Skin epidermis (tissue), 12 donors: ENCODE measurements around the gene NIPSNAP3A.
A peak's percentile ranks its signal among the peaks of the same experiment; 100 is the strongest.
"Not testable (repeated sequence)": the region's sequence is repeated elsewhere in the genome, so short reads cannot be mapped to it uniquely, and the experiment has no call there.

Experiments
- H3K27ac ChIP-seq, 21 experiments: fragments of 200-600 bp; sonication (generic) in 11 of 21; one replicate each; pipeline ENCODE4 v1.5.0; 2020; ENCODE audit warnings: mild to moderate bottlenecking in 3 of 21, inconsistent platforms in 2 of 21, moderate library complexity in 2 of 21
- H3K4me3 ChIP-seq, 7 experiments: fragments of 200-600 bp; sonication (generic) in 2 of 7; one replicate each; pipeline ENCODE4 v1.5.0; 2020; ENCODE audit warnings: inconsistent platforms in 2 of 7, mild to moderate bottlenecking in 2 of 7, moderate library complexity in 1 of 7

NIPSNAP3A gene

DNA sequence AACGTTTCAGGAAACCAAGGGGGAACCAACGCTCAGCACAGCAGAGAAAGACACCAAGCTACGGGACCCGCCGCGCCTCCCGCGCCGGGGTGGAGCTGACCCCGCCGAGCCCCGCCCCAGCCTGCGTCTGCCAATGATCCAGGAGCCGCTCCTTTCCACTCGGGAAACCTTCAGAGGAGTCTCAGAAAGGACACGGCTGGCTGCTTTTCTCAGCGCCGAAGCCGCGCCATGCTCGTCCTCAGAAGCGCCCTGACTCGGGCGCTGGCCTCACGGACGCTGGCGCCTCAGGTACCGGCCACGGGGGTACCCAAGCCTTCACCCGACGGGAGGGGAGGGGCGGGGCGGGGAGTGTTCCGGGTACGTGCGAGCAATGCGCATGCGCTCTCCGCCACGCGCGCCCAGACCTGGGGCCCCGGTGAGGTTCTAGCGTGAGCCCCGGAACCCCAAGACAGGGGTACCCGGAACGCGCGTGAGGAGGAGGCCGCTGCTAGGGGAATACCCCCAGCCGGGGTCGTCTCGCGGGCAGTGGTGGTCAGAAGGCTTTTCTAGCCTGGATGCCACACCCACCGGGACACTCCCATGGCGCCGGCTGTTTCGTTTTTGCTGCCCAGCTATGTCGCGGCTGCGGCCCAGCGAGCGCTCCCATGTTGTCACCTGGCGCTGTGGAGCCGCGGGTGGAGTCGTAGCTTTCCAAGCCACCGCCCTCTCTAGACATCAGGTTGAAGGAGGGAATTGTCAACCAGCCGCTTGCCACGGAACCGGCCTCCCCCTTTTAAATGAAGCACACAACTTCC is at the start of gene NIPSNAP3A:
Gene NIPSNAP3A (plus strand): TSS at position 119 of the 794 bp plus-strand sequence. CDS start 110 bp downstream, at position 229.
- Histone ChIP-seq H3K4me3 (peak within 1 kb of the TSS; percentile 51 to 82 (median 73)), H3K27ac (peak within 1 kb of the TSS; percentile 80 to 96 (median 92))

GRCh38 chr9:104700306-104700705 is 47.2 kb upstream of the NIPSNAP3A start:
- H3K4me3 ChIP-seq: no peak overlapping the region
- no peak overlapping the region for H3K27ac ChIP-seq

DNA sequence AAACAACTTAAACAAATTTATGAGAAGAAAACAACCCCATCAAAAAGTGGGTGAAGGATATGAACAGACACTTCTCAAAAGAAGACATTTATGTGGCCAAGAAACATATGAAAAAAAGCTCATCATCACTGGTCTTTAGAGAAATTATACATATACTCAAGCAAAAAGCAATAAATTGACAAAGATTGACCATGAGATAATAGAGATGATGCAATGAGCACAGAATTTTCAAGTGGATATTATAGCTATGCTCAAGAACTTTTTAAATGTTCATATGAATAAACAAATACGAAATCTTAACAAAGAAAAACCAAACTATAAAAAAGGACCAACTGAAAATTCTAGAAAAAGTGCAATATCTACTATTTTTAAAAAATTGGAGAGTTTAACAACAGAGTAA is 38.7 kb upstream of the NIPSNAP3A start:
- H3K27ac ChIP-seq, H3K4me3 ChIP-seq: not testable (repeated sequence)

GRCh38 chr9:104711604-104712003 is 35.9 kb upstream of the NIPSNAP3A start:
- Histone ChIP-seq H3K27ac (no peak overlapping the region), H3K4me3 (no peak overlapping the region)

DNA sequence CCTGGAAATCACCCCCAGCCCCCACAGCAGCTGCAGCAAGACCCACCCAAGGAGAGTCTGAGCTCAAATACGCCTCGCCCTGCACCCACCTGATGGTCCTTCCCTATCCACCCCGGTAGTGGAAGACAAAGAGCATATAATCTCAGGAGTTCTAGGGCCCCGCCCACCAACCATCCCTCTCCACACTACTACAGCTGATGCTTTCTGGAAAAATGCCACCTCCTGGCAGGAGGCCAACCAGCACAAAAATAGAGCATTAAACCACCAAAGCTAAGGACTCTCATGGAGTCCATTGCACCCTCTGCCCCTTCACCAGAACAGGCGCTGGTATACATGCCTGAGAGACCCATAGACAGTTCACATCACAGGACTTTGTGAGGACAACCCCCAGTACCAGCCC is 22.5 kb upstream of the NIPSNAP3A start:
- Histone ChIP-seq H3K27ac (no peak overlapping the region), H3K4me3 (no peak overlapping the region)

- Histone ChIP-seq H3K4me3 (no peak overlapping the region), H3K27ac (no peak overlapping the region)
Measured at GRCh38 chr9:104738452-104738851, 9.0 kb upstream of the NIPSNAP3A start.

- no peak overlapping the region for H3K4me3 ChIP-seq
- H3K27ac ChIP-seq: no peak overlapping the region
Measured at GRCh38 chr9:104740621-104741020, 6.9 kb upstream of the NIPSNAP3A start.

- Histone ChIP-seq H3K27ac (no peak overlapping the region), H3K4me3 (no peak overlapping the region)
Measured at GRCh38 chr9:104743376-104743985, 4.0 kb upstream of the NIPSNAP3A start.

DNA sequence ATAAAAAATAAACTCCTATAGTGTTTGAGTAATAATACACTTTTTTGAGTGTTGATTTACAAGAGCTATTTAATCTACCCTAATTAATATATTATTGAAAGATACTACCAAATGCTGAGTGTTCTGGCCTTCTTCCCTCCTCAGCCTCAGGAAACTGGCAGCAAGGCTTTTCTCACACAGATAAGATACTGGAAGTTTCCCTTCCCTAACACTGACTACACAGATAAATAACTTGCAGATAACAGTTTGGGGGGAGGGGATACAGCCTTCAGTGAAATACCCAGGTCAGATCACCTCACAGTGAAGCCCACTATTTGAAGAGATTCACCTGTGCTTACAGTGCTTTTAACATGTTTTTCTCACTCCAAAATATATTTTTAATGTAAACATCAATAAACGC is 1.6 kb upstream of the NIPSNAP3A start:
- no peak overlapping the region for H3K4me3 ChIP-seq
- H3K27ac ChIP-seq: no peak overlapping the region

DNA sequence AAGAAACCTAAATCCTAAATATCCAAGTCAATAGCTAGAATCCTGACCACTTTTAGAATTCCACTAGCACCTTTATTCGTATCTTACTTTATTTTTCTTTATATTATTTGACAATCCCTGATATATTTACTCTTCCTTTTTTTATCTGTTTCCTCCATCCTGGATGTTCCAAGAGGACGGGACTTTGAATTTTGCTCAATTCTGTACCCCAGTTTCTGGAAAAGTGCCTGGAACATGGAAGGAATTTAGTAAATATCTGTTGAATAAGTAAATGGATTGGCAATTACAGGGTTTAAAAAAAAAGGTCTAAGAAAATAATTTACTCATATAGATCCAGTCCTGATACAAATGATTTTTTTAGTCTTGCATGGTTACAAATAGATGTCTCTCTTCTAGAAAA is 1.2 kb upstream of the NIPSNAP3A start:
- H3K27ac ChIP-seq: no peak overlapping the region
- no peak overlapping the region for H3K4me3 ChIP-seq

- peak overlapping the region; percentile 51 to 82 (median 73) for H3K4me3 ChIP-seq
- peak overlapping the region in 18 of 21 experiments; percentile 80 to 96 (median 92) for H3K27ac ChIP-seq
Measured at GRCh38 chr9:104746798-104747197, 685 bp upstream of the NIPSNAP3A start.

- H3K27ac ChIP-seq: peak overlapping the region in 20 of 21 experiments; percentile 80 to 96 (median 92)
- H3K4me3 ChIP-seq: peak overlapping the region; percentile 51 to 82 (median 73)
Measured at GRCh38 chr9:104747245-104747564, 278 bp upstream of the NIPSNAP3A start.

- peak overlapping the region; percentile 51 to 82 (median 73) for H3K4me3 ChIP-seq
- peak overlapping the region; percentile 80 to 96 (median 92) for H3K27ac ChIP-seq
Measured at GRCh38 chr9:104748359-104749031, 1.0 kb downstream of the NIPSNAP3A start.

GRCh38 chr9:104750185-104750767 is 2.8 kb downstream of the NIPSNAP3A start:
- Histone ChIP-seq H3K4me3 (no peak overlapping the region), H3K27ac (no peak overlapping the region)

GRCh38 chr9:104758974-104759373 is 11.5 kb downstream of the NIPSNAP3A start:
- Histone ChIP-seq H3K4me3 (no peak overlapping the region), H3K27ac (no peak overlapping the region)

DNA sequence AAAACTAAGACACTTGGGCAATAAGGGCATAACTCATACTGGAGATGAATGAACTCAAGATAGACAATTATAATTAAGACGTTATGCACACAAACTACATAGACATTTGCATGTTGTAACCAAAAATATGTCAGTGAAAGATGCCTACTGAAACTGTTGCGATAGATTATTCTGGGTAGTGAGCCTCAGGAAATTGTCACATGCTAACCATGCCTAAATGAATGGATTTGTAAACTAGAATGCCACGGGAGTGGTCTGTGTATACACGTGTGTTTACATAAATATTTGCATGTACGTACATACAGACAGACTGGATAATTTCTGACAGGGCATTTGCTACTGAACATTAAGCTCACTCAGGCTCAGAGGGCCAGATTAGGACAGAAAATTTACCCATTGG is 17.7 kb downstream of the NIPSNAP3A start:
- Histone ChIP-seq H3K4me3 (no peak overlapping the region), H3K27ac (no peak overlapping the region)

GRCh38 chr9:104766025-104766424 is 18.5 kb downstream of the NIPSNAP3A start:
- no peak overlapping the region for H3K4me3 ChIP-seq
- H3K27ac ChIP-seq: no peak overlapping the region

DNA sequence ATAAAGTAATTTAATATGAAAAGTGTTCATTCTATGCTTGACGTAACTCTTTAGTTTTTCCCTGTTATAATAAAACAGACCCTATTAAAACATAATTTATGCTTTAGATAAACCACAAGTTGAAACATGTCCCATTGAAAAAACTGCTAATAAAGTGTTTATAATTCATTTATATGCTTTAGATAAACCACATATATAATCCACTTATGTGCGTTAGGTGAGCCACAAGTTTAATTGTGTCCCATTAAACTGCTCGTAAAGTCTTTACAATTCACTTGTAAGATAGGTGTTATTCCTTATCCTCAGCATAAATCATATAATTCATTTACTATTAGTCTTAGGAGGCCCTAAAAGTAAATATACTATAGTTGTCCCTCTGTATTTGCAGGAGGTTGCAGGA is 20.0 kb downstream of the NIPSNAP3A start:
- no peak overlapping the region for H3K27ac ChIP-seq
- no peak overlapping the region for H3K4me3 ChIP-seq

- H3K27ac ChIP-seq, H3K4me3 ChIP-seq: not testable (repeated sequence)
Measured at GRCh38 chr9:104769029-104769428, 21.5 kb downstream of the NIPSNAP3A start.

DNA sequence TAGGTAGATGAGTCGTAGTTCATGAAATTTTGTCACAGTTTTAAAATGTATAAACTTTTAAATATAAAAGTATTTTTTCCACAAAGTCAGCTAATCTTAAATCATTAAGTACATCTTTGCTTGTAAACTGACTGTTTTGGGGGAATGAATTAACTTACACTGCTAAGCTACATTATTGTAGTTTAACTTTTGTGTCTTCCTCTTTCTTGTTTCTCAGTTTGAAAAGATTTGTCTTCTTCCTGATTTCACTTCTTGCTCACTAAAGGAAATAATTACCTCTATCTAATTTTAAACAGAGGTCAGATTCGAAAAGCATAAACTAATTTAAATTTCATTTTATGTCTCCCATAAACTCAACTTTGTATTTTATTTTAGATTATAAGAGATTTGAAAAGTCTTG is 22.2 kb downstream of the NIPSNAP3A start:
- peak overlapping the region in 1 of 21 experiments; percentile 39 for H3K27ac ChIP-seq

More for the DNA sequence above, 22.2 kb downstream of the NIPSNAP3A start:
- H3K4me3 ChIP-seq: no peak overlapping the region
